NCI-H1048 (cell line): ENCODE measurements around the gene RTN4R.
"Not testable (repeated sequence)": the region's sequence is repeated elsewhere in the genome, so short reads cannot be mapped to it uniquely, and the experiment has no call there.

Experiments used
- DNase-seq: peaks from one replicate; lab custom pipeline; 2025; lab: John Stamatoyannopoulos, UW

RTN4R gene

DNA sequence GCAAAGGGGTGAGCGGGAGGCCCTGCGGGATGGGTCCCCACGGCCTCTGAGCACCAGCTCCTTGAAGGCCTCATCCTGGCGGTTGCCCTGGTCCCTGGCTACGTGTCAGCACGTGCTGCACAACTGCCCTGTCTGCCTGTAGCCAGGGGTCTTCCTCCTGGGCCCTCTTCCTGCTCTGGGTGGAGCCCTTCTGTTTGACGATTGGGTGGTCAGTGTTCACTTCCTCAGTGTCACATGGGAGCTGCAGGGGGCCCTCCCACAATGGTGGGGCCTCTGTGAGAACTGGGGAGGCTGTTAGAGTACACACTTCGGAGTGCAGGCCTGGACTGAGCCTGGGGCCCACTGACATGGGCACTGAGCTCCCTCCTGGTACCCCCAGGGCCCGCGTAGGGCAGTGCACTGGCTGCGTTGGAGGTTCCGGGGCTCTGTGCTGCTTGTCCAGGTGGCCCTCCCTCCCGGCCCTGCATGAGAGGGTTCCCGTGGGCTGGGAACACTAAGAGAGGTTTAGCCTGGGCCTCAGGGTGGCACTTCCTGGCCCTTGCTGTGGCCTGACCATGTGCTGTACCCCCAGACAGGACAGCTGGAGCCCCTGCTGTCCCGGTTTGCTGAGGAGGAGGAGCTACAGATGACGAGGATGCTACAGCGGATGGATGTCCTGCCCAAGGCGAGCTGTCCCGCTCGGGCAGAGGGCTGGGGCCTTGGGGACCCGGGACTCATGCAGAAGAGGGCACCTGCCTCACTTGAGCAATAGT, 38.0 kb upstream of the RTN4R start:
- no peak for DNase-seq

DNA sequence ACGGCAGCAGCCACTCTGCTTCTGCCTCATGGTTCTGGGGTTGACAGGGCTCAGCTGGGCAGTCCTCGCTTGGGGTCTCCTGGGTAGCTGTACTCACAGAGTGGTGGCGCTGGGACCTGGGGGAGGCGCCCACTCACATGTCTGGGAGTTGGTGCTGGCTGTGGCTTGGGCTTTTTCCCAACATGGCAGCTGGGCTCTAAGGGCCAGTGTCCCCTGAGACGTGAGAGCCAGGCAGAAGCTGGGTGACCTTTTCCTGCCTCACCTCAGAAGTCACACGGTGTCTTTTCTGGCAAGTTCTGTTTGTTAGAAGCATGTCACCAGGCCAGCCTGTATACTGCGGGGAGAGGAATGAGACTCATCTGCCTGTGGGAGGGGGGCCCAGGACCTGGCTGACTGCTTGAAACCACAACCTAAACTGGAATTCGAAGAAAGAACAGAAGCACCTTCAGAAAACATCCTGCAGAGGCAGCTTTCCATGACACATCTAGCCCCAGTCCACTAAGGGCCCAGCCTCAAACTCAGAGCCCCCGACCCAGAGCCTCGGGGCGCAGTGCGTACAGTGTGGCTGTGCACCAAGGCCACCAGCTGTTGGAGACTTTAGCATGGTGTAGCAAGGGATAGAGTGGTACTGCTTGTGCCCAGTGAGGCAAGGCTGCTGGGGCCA, 37.2 kb upstream of the RTN4R start:
- DNase-seq, result not testable (repeated sequence)

DNA sequence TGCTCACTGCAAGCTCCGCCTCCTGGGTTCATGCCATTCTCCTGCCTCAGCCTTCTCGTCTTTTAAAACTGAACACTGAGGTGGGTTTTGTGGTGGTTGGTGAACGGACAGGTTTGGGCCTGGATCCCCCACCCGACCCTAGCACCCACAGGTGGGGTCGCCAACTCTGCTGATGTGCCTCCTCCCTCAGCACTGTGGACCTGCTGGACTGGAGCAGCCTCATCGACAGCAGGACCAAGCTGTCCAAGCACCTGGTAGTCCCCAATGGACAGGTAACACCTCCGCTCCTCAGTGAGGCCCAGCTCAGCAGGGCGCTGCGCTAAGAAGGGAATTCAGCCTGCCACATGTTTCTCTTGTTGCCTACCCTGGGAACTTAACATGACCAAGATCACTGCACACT, 36.5 kb upstream of the RTN4R start:
- no peak for DNase-seq

DNA sequence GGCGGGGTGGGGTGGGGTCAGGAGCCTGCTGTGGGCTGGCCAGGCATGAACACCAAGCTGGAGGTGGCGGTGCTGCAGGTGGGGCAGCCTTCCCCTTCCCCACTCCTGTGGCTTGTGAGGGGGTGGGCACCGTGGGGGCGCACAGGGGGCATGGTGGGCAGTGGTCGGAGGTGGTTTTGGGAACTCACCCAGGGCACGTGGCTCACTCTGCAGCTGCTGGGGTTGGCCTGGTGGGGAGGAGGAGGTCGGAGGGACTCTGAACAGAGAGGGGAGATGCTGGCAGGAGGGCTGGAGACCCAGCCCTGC, 35.1 kb upstream of the RTN4R start:
- not testable (repeated sequence) for DNase-seq

DNA sequence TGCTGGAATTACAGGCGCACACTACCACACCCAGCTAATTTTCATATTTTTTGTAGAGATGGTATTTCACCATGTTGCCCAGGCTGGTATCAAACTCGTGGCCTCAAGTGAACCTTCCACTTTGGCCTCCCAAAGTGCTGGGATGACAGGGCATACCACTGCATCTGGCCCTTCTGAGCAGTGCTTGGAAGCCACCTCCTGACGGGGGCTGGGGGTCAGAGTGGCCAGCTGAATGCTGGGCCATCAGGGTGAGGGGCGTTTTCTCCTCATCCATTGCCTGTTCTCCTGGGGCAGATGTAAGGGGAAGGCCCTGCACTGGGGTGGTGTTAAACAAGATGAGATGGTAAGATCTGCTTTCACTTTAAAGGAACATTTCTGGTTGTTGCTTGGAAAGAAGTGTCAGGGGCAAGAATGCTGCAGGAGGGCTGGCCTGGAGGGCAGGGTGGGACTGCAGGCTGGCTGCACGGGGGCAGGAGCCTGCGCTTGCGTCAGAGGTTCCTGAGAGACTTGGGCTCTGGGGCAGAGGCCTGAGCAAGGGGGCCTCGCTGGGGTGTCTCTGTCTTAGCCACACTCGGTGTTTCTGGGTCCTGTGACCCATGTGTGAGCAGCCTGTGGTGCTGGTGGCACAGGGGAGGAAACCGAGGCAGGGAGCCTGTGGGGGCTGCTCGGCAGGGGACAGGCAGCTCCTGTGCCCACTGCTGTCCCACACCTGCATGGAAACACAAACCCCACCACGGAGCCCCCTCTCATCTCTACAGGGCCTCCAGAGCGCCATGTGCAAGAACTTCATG, 34.5 kb upstream of the RTN4R start:
- DNase-seq, result no peak

DNA sequence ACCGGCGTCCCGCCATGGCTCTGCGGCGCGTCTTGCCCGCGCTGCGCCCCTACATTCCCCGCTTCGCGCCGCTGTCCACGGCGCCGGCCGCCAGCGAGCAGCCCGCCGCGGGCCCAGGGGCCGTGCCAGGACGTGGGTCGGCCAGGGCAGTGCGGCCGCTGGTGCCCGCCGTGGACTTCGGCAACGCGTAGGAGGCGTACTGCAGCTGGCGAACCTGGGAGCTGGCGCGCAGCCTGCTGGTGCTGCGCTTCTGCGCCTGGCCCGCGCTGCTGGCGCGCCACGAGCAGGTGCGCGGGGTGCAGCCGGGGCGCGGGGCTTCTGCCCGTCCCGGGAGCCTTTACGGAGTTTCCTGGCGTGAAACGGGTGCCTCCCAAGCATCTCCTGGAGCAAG, 31.6 kb upstream of the RTN4R start:
- DNase-seq, result no peak

DNA sequence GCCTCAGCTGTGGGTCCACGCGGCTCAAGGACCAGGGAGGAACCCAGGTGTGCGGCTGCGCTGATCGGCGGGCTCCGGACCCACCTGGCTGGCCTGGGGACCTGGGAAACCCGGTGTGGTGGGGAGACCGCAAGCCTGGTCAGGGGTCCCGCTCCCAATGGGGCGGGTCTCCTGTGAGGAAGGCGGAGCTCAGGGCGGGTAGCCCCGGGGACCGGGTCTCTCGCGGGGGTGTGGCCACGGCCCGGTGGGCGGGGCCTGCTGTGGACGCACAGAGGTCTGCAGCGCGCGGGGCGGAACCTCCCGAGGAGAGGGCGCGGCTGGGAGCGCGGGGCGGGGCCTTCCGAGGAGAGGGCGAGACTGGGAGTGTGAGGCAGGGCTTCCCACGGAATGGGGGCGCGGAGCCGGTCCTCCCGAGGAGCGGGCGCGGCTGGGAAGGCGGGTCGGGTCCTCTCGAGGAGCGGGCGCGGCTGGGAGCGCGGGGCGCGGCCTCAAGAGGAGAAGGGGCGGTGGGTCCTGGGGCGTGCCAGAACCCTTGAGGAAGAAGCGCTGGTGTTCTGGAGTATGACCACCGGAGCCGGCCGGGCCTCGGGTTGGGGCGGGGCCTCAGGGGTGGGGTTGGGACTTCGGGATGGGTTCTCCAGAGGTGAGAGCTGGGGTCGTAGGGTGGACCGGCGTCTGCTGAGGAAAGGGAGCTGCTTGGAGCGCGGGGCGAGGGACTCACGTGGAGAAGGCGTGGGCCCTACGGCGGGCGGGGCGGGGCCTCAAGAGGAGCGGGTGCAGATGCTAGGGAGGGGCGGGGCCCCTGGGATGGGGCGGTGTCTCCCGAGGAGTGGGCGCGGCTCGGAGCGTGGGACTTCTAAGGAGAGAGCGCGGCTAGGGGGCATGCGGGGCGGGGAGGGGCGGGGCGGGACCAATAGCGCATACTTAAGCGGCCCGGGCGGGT, 31.0 kb upstream of the RTN4R start:
- DNase-seq, result peak; percentile 87

DNA sequence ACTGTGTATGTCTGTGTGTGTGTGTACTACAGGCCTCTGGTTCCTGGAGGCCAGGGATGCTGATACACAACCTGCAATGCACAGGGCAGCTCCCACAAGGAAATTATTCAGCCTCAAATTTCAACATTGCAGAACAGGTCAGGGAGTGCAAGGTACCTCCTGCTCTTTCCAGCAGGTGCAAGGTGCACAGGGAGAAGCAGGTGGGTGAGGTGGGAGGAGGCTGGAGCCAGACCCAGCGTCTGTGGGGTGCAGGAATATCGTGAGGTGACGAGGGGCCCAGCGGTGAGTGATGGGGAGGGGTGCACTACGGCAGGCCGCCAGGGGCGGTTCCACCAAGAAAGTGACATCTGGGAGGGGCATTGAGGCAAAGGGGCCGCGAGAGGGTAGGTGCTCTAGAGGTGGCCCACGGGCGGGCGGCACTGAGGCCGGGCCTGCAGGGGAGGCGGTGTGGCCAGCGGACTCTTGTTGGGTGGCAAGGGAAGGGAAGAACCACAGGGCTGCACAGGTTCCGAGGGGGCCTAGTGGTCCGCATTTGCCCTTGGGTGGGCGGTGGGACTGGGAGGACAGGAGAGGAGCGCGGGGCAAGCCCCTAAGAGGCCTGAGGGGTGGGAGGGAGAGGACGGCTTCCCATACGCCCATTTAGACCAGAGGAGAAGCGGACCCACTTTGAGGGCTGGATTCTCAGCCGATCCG, 30.1 kb upstream of the RTN4R start:
- DNase-seq, result no peak

DNA sequence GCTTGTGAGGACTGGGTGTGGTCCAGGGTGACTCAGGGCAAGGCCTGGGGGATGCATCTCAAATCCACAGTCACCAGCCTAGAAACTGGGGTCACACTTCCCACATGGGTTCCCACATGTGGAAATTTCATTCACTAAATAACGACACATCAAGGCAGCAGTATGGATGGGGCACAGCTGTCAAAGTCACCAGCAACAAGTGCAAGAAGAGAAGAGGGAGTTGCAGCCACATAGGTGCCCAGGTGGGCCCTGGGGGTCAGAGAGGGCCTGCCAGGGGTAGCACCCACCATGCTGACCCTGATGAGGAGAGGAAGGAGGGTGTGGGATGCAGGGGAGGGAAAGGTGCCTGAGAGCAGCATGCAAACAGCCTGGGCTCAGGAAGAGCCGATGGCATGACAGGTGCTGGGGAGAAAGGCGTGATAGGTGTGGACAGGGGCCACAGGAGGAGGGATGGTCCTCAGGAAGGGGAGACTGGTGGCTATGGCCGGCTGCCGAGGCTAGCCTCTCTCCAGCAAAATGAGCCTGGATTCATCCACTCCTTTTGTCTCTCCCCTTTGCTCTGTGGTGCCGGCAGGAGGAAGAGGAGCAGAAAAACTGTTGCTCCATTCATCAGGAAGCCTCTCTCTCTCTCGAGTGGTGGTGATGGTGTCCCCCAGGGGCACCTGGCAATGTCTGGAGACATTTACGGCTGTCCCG, 29.4 kb upstream of the RTN4R start:
- no peak for DNase-seq

DNA sequence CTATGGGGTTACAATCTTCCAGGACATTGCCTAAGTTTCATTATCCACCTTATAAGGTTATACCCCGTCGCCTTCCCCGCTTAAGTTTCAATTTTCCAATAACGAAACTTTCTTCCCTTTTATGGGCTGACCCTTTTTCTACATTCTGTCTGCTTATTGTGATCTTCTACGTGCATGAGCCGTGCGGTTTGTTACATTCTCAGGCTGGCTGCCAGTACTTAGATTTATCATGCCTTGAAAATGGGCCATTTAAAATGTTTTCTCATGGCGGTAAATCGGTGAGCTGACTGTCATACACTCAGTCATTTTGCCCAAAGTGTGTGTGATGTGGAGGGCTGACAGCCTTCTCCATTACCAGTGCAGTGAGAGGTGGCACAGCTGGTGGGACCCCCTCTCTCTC, 28.5 kb upstream of the RTN4R start:
- no peak for DNase-seq

DNA sequence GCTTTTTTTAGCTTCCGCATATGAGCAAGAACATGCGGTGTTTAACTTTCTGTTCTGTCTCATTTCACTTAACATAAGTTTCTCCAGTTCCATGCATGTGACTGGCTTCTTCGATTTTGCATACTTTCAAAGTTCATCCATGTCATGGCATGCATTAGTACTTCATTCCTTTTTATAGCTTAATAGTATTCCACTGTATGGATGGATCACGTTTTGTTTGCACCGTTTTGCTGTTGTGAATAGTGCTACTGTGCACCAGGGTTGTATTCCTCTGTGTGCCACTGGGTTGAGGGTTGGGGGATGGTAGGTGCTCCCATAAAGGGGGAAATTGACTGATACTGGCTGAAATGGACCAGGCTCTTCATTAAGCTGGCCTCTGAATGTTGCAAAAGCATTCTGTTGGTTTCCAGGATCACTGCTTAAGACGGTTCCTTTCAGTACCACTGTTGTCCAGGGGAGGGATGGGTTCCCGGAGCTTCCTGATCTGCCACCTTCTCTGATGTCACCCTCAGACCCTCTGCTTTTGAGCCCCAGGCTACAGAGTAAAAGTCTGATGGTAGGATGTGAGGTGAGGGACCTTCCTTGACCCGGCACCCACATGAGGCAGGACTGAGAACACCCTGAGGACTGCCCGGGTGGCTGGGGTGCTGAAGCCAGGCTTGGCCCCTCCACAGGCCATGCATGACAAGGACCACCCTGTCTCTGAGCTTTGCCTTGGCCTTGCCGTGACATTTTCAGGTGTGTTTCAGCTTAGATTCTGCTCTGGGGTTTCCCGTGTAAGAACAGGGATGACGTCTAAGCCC, 27.3 kb upstream of the RTN4R start:
- no peak for DNase-seq

DNA sequence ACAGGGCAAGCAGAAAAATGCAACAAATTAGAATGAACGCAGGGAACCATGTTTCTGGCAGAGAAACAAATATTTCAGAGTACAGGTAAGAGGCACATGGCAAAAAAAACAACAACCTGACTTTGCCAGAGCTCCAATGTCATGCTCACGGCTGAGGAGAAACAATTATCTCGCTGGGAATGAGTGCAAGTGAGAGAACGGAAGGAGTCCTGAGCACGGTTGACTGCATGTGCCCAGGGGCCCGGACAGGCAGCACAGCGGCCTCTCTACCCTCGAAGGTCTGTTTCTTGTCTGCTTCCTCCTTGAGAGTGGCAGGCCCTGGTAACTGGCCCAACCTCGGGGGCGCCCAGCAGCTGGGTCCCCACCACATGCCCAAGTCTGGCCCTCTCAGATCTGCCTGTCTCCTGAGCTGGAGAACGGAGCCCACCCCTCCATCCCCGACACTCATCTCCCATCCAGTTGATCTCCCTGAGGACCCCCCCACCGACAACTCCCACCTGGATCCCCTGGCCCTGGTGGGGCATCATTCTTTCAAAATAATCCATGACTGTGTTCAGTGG, 24.6 kb upstream of the RTN4R start:
- no peak for DNase-seq

DNA sequence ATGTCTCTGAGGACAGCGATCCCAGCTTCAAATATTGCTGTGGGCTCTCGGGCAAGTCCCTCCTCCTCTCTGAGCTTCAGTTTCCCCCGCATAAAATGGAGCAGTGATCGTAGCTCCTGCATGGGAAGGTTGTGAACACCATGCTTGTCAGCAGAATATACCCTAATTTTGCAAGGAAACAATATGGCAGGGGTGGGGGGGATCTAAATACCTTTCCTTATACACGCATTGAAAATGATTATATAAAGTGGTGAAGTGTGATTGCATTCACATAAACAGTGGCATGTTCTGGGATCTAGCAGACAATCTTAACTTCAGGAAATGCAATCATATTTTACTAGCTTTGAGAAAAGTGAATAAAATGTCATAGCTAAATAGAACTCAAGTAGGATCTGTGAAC, 24.0 kb upstream of the RTN4R start:
- no peak for DNase-seq

DNA sequence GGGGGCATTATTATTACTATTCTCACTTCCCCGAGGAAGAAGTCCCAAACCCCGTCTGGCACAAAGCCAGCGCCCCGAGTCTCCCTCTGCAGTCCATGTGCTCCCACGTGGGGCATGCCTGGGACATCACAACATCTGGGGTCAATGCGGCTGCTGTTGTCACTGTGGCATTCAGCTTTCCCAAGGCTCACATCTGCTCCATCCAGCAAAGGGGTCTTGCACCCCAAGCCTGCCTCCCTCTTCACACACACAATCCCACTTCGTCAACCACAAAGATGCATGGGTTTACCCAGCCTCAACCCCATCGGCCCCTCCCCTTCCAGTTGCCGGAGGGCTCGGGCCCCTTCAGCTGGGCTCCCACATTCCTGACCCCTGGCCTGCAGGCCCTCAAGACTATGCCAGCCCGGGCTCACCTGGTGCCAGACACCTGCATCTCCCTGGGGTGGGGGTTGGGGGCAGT, 23.5 kb upstream of the RTN4R start:
- no peak for DNase-seq

DNA sequence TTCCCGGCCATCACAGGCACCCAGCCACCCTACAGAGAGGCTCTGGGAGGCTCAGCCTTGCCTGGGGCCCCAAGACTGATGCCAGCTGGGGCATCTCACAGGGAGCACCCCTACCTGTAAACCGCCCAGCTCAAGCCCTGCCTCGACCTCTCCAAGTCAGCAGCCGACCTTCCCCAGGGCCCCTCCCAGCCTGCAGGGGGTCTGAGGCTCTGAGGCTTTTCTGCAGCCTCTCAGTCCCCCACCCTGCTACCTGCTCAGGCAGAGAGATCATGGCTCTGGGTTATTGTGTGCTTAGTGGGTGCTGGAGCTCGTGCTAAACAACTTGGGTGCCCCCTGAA, 23.1 kb upstream of the RTN4R start:
- no peak for DNase-seq

DNA sequence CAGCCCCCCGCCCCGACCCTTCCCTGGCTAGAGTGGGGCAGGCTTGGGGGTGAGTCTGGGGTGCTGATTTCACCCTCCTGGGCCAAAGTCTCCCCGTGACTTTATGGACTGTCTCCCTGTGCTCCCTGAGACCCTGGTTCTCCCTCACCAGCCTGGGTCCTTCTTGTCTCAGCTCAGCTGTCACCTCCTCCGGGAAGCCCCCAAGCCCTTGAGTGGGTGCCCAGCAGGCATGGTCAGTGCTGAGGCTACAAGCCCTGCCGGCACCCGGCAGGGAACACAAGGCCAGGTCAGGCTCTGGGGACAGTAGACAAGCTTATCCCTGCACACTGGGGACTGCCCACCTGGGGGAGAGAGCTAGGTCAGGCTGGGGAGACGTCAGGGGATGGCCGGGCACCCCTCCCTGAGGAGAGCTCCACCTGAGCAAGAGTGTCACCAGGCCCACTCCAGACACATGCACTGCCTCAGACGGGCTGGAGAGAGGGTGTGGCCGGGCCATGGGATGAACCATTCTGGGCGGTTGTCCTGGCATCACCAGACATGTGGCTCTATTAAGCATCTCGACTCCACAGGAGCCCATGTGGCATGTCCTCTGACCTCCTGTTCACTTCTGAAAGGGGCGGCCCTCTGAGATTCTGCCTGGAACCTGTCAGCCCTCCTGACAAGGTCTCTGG, 22.6 kb upstream of the RTN4R start:
- DNase-seq, result no peak

DNA sequence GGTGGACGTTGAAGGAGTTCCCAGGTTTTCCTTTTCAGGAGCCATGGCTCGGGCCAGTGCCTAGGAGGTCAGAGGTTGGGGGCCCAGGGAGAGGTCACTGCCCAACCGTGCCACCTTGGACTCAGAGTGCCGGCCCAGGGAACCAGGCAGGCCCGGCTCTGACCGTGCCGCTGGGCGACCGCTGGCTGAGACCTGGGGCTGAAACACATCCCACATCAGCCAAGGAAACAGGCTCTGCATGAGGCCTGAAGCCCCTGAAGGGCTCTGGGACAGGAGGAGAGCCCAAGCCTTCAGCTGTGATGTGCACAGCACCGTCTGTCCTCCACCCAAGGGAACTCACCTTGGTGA, 21.9 kb upstream of the RTN4R start:
- DNase-seq, result no peak

DNA sequence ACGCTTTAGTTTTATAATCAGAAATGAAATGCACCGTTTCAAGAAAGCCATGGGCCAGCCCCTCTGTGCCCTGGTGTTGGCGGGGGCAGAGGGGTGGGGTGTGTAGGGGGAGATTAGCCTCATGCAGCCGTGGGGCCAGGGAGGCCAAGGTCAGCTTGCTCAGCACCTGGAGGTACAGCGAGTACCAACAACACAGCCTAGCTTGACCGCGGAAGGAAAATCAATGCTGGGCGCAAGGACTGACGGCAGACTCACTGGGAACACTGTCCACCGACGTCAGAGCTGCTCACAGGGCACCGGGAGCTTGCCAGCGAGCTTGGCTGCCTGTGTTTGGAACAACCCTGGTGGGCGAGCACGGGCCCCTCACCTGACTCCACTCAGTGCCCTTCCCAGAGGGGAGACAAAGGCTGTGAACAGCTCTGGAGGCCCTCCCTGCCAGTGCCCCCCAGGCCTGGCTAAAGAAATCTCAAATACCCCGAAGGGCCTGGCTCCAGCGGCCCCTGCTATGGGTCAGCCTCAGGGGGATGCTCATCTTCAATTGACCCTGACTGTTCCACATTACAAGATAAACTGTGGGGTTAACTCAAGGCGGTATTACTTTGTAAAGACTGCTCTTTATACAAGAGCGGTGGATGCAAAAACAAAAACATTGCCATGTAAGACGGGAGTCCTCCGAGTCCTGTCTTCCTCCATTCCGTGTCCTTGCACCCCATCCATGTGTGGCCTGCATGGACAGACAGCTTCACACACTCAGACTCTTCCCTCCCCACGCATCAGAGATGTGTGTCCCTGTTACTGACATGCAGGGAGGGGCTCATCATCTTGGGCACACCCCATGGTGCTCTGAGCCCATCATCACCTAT, 21.3 kb upstream of the RTN4R start:
- not testable (repeated sequence) for DNase-seq
